Panc1 (cell line): Measurements from ENCODE around the gene TPRN. TPM values are rescaled to one million over a fixed set of nuclear protein-coding genes. Genes with fewer than 3 reads are reported as not detected.

Experiments used
- ATAC-seq: fragments of 200-7000 bp; cut with Tn5 transposase; 2 replicates; pipeline ENCODE4 v1.9.1; 2020; ENCODE audit warnings: mild to moderate bottlenecking, moderate library complexity
- BruUV-seq: library from RNA; stranded (reverse); fragments of 400-500 nt; replicated peaks from 2 replicates; lab custom pipeline; 2021; lab: Mats Ljungman, UMichigan
- CTCF ChIA-PET: fragments of 300-600 bp; sonication (Branson Sonifier 250); formaldehyde crosslinking; loops from one replicate; lab custom pipeline; 2022; ENCODE audit warnings: antibody characterized with exemption; lab: Charles Lee
- POLR2A ChIA-PET: fragments of 300-600 bp; sonication (Branson Sonifier 250); formaldehyde crosslinking; loops from one replicate; lab custom pipeline; 2022; ENCODE audit warnings: antibody characterized with exemption; lab: Charles Lee
- DNase-seq: peaks from one replicate; pipeline ENCODE4 v3.0.0-alpha.2; 2010; ENCODE audit warnings: low read depth, low spot score
- H3K27ac ChIP-seq: 2 replicates; pipeline ENCODE4 v1.5.1; 2011; ENCODE audit warnings: mild to moderate bottlenecking, low read length, inconsistent platforms
- H3K27me3 ChIP-seq: fragments of 200-500 bp; sonication (Bioruptor generic); 2 replicates; pipeline ENCODE4 v1.6.0; 2014; ENCODE audit warnings: low read length, inconsistent platforms; ENCODE audit not compliant: control insufficient read depth, insufficient read depth
- H3K36me3 ChIP-seq: fragments of 200-500 bp; sonication (Bioruptor generic); 2 replicates; pipeline ENCODE4 v1.5.1; 2014; ENCODE audit warnings: inconsistent platforms, mild to moderate bottlenecking, low read length, moderate library complexity; ENCODE audit not compliant: control insufficient read depth, insufficient read depth
- H3K4me1 ChIP-seq: 2 replicates; pipeline ENCODE4 v1.5.1; 2011; ENCODE audit warnings: inconsistent platforms, mild to moderate bottlenecking, low read length, moderate library complexity; ENCODE audit not compliant: control insufficient read depth, insufficient read depth
- H3K4me3 ChIP-seq, 2 experiments: 2 replicates each; pipeline ENCODE4 v1.5.1; 2011 to 2012; ENCODE audit warnings: low read depth in 2 of 2, low read length in 2 of 2, mild to moderate bottlenecking in 2 of 2, inconsistent platforms in 1 of 2, moderate library complexity in 1 of 2
- H3K9me3 ChIP-seq: fragments of 200-500 bp; sonication (Bioruptor generic); 2 replicates; pipeline ENCODE4 v1.5.1; 2014; ENCODE audit warnings: low read depth, mild to moderate bottlenecking, inconsistent platforms, low read length, moderate library complexity; ENCODE audit not compliant: control insufficient read depth, insufficient read depth
- POLR2AphosphoS5 ChIP-seq: IDR thresholded peaks from 2 replicates; pipeline ENCODE4 v1.6.1; 2012; ENCODE audit warnings: mild to moderate bottlenecking, low read depth, low read length, moderate library complexity
- REST ChIP-seq, 2 experiments: IDR thresholded peaks; 2 replicates each; pipeline ENCODE4 v1.6.1; 2011 to 2012; ENCODE audit warnings: low read depth in 2 of 2, control low read depth in 1 of 2, low read length in 1 of 2, mild to moderate bottlenecking in 1 of 2, moderate library complexity in 1 of 2; ENCODE audit not compliant: insufficient read depth in 1 of 2
- SIN3A ChIP-seq: IDR thresholded peaks from 2 replicates; pipeline ENCODE4 v1.6.1; 2012; ENCODE audit warnings: low read depth, mild to moderate bottlenecking, low read length, moderate library complexity, borderline replicate concordance; ENCODE audit not compliant: insufficient read depth
- TCF7L2 ChIP-seq: IDR thresholded peaks from 2 replicates; pipeline ENCODE4 v1.6.1; 2011; ENCODE audit warnings: mild to moderate bottlenecking, low read depth, low read length, inconsistent platforms
- in situ Hi-C: cut with HindIII; loops from 2 replicates; pipeline ENCODE4 v1.10.0; 2016; ENCODE audit warnings: low sequenced_read_pairs, low pct_unique_long_range_greater_than_20kb
- intact Hi-C: fragments of 100-400 bp; cut with micrococcal nuclease; formaldehyde crosslinking; loops from one replicate; pipeline ENCODE4 v1.10.0; 2022; ENCODE audit not compliant: unreplicated experiment
- total RNA-seq: library from RNA; stranded (reverse); gene quantifications from one replicate; pipeline ENCODE4 v1.2.1, GENCODE V29; 2021; ENCODE audit not compliant: unreplicated experiment
- TF ChIP-seq, protein P1 (sequence below): fragments of 450-650 bp; IDR thresholded peaks from 2 replicates; pipeline ENCODE4 v1.5.1; 2017; ENCODE audit warnings: mild to moderate bottlenecking

Gene TPRN
- total RNA-seq, 1 experiment from 2014 or later: 21.7 TPM

DNA sequence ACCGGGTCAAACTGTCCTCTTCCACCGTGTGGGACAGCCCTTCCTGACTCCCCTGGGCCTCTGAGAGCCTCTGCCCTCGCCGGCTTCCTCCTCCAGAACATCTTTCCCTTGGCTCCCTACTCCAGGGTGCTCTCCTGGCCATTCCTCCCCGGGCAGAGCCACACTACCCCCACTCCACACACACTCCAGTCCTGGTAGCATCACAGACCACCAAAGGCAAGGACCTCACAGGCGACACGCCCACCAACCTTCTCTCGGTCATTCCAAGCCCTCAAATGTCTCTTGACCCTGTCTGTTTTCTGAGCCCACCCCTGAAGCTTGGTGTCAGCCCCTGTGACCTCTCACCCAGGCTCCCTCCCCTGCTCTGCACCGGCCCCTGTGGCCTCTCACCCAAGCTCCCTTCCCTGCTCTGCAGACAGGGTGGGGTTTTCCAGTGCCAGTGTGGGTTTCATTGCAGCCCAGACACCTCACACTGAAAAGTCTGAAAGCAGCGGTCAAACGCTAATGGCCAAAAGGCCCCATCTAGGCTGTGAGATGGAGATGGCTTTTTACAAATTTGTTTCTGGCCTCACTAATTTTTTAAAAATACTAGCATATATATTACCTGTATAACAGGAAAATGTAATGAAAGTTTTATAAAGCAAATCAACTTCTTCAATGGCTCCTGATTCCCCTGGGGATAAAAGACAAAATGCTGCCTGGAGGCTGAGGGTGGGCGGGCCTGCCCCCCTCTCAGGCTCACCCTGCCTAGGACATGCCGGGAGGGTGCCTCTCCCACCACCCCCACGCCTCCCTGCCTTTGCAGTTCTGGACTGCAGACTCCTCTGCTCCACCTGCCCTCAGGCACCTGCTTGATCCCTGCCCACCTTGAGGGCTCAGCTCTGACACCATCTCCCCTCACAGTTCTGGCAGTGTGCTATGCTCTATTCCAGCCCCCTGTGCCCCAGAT is 41.2 kb downstream of the TPRN start:
- H3K27ac ChIP-seq: no peak overlapping the region
- no peaks in the 10 kb centered on the region for H3K36me3 ChIP-seq
- ATAC-seq (no peak), DNase-seq (no peak)
- ChIA-PET POLR2A (no interaction called here), CTCF (no interaction called here)
- in situ Hi-C loops: no loop called here
- TF ChIP-seq REST (IDR thresholded peaks at IDR 0.05; ENCODE audit: insufficient read depth in 1 of 2, low read depth in 2 of 2, low read length in 1 of 2) (no peak), POLR2AphosphoS5 (no peak), TCF7L2 (no peak)
- TF ChIP-seq, protein P1, sequence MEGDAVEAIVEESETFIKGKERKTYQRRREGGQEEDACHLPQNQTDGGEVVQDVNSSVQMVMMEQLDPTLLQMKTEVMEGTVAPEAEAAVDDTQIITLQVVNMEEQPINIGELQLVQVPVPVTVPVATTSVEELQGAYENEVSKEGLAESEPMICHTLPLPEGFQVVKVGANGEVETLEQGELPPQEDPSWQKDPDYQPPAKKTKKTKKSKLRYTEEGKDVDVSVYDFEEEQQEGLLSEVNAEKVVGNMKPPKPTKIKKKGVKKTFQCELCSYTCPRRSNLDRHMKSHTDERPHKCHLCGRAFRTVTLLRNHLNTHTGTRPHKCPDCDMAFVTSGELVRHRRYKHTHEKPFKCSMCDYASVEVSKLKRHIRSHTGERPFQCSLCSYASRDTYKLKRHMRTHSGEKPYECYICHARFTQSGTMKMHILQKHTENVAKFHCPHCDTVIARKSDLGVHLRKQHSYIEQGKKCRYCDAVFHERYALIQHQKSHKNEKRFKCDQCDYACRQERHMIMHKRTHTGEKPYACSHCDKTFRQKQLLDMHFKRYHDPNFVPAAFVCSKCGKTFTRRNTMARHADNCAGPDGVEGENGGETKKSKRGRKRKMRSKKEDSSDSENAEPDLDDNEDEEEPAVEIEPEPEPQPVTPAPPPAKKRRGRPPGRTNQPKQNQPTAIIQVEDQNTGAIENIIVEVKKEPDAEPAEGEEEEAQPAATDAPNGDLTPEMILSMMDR: no peak
- H3K9me3 ChIP-seq: no peaks in the 10 kb centered on the region
- no peak overlapping the region for H3K4me3 ChIP-seq
- peaks cover 4% of the 10 kb centered on the region; the same call in 1 of the 2 replicates for H3K4me1 ChIP-seq
- no peaks in the 10 kb centered on the region for H3K27me3 ChIP-seq
- intact Hi-C loops: no loop called here
- no TSS peak for BruUV-seq

- BruUV-seq: no TSS peak
- intact Hi-C loops: no loop called here
- TF ChIP-seq REST (IDR thresholded peaks at IDR 0.05; ENCODE audit: insufficient read depth in 1 of 2, low read depth in 2 of 2, low read length in 1 of 2) (no peak), SIN3A (no peak), TCF7L2 (no peak), POLR2AphosphoS5 (no peak)
- TF ChIP-seq, protein P1: no peak
- ChIA-PET CTCF (no interaction called here), POLR2A (no interaction called here)
- in situ Hi-C loops: no loop called here
- no peak for DNase-seq
- no peak for ATAC-seq
- Histone ChIP-seq H3K4me3 (no peak overlapping the region), H3K27me3 (no peaks in the 10 kb centered on the region), H3K27ac (no peak overlapping the region), H3K36me3 (no peaks in the 10 kb centered on the region), H3K4me1 (peaks cover 4% of the 10 kb centered on the region; the same call in 1 of the 2 replicates), H3K9me3 (no peaks in the 10 kb centered on the region)
Measured at GRCh38 chr9:137158625-137159024, 41.9 kb downstream of the TPRN start.
